Hepatocyte (in vitro differentiated cells): Measurements from ENCODE around the gene MEF2A. TPM values are rescaled to one million over a fixed set of nuclear protein-coding genes. Genes with fewer than 3 reads are reported as not detected.

Experiments
- DNase-seq: peaks from one replicate; pipeline ENCODE4 v3.0.0-alpha.2; 2016; ENCODE audit warnings: low spot score
- H2AFZ ChIP-seq: fragments of 200-600 bp; sonication (generic); 2 replicates; pipeline ENCODE4 v1.6.0; 2016; ENCODE audit warnings: antibody characterized with exemption, mild to moderate bottlenecking
- H3K27ac ChIP-seq: fragments of 200-600 bp; sonication (generic); 2 replicates; pipeline ENCODE4 v1.5.1; 2016; ENCODE audit warnings: mild to moderate bottlenecking
- H3K27me3 ChIP-seq: fragments of 200-600 bp; sonication (generic); 2 replicates; pipeline ENCODE4 v1.6.1; 2016
- H3K36me3 ChIP-seq: fragments of 200-600 bp; sonication (generic); replicated peaks from 2 replicates; pipeline ENCODE4 v1.5.1; 2016; ENCODE audit warnings: low read depth; ENCODE audit not compliant: insufficient read depth
- H3K4me1 ChIP-seq: fragments of 200-600 bp; sonication (generic); 2 replicates; pipeline ENCODE4 v1.5.1; 2016; ENCODE audit warnings: mild to moderate bottlenecking, moderate library complexity; ENCODE audit not compliant: insufficient read depth
- H3K4me2 ChIP-seq: fragments of 200-600 bp; sonication (generic); 2 replicates; pipeline ENCODE4 v1.6.0; 2016
- H3K4me3 ChIP-seq: fragments of 200-600 bp; sonication (generic); 2 replicates; pipeline ENCODE4 v1.5.1; 2016; ENCODE audit warnings: mild to moderate bottlenecking
- H3K79me2 ChIP-seq: fragments of 200-600 bp; sonication (generic); 2 replicates; pipeline ENCODE4 v1.6.0; 2017; ENCODE audit warnings: mild to moderate bottlenecking
- H3K9me2 ChIP-seq: fragments of 200-600 bp; sonication (generic); replicated peaks from 2 replicates; pipeline ENCODE4 v1.6.0; 2017; ENCODE audit warnings: mild to moderate bottlenecking; ENCODE audit not compliant: insufficient read depth
- H3K9me3 ChIP-seq: fragments of 200-600 bp; sonication (generic); 2 replicates; pipeline ENCODE4 v1.5.1; 2016; ENCODE audit warnings: low read depth, mild to moderate bottlenecking
- H4K20me1 ChIP-seq: fragments of 200-600 bp; sonication (generic); 2 replicates; pipeline ENCODE4 v1.6.0; 2016; ENCODE audit warnings: mild to moderate bottlenecking; ENCODE audit not compliant: insufficient read depth, poor library complexity, severe bottlenecking
- EZH2 ChIP-seq: fragments of 200-600 bp; sonication (generic); IDR thresholded peaks from 2 replicates; pipeline ENCODE4 v1.6.1; 2016; ENCODE audit warnings: antibody characterized with exemption, mild to moderate bottlenecking, borderline replicate concordance
- EZH2phosphoT487 ChIP-seq: fragments of 200-600 bp; sonication (generic); IDR thresholded peaks from one replicate; pipeline ENCODE4 v1.6.1; 2018; ENCODE audit warnings: antibody characterized with exemption, mild to moderate bottlenecking, low read depth, moderate library complexity; ENCODE audit not compliant: unreplicated experiment, severe bottlenecking
- whole genome bisulfite sequencing: methylation state at CpG from one replicate; pipeline ENCODE4 v1.1.6; 2016; ENCODE audit warnings: low lambda C conversion rate; ENCODE audit errors: missing lambda C conversion rate; 5-methylcytosine and 5-hydroxymethylcytosine counted together
- polyA plus RNA-seq: library from polyadenylated mRNA; unstranded; fragments of >200 nt; fragmentation: Nextera tagmentation; extraction: Ambion mirVana; gene quantifications from 2 replicates; pipeline ENCODE4 v1.2.1, GENCODE V29; 2016
- total RNA-seq: library from RNA; depleted of rRNA; stranded (reverse); fragments of >200 nt; gene quantifications from 2 replicates; pipeline ENCODE4 v1.2.3, GENCODE V29; 2014
- TF ChIP-seq, protein P1 (sequence below): fragments of 200-600 bp; sonication (generic); IDR thresholded peaks from 2 replicates; pipeline ENCODE4 v1.5.1; 2016; ENCODE audit warnings: antibody characterized with exemption, mild to moderate bottlenecking; ENCODE audit not compliant: poor library complexity

The MEF2A gene
- total and polyA plus RNA-seq, 2 experiments from 2014 or later, result 20.4 to 56.7 TPM

DNA sequence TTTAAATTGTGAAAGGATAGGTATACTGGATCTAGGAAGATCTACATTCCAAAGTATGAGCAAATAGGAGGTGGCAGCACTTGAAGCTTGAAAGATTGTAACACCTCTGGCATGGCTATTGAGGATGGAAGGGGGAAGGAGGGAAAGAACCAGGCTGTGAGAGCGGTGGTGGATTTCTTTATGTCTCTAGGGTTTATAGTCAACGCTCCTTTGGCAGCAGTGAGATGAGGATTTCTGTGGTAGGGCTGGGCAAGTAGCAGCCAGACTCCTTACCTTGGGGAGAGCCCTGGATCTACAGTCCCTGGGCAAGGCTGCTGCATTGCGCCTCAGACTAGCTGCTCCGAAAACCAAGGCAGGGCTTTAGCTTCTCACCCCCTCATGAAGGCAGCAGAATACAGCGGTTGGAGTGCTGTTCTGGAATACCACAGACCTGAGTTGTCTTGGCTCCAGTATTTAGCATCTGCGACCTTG, 53.2 kb downstream of the MEF2A start:
- H3K9me2 ChIP-seq, result no peaks in the 10 kb centered on the region
- WGBS, result 75% methylated on average over 6 of the region's 6 CpGs
- no peaks in the 10 kb centered on the region for H3K9me3 ChIP-seq
- H3K4me1 ChIP-seq, result peaks cover 9% of the 10 kb centered on the region
- H3K79me2 ChIP-seq, result peaks cover 97% of the 10 kb centered on the region
- H4K20me1 ChIP-seq, result peaks cover 41% of the 10 kb centered on the region
- H3K4me3 ChIP-seq, result no peak overlapping the region
- TF ChIP-seq EZH2phosphoT487 (no peak), EZH2 (no peak)
- TF ChIP-seq, protein P1, sequence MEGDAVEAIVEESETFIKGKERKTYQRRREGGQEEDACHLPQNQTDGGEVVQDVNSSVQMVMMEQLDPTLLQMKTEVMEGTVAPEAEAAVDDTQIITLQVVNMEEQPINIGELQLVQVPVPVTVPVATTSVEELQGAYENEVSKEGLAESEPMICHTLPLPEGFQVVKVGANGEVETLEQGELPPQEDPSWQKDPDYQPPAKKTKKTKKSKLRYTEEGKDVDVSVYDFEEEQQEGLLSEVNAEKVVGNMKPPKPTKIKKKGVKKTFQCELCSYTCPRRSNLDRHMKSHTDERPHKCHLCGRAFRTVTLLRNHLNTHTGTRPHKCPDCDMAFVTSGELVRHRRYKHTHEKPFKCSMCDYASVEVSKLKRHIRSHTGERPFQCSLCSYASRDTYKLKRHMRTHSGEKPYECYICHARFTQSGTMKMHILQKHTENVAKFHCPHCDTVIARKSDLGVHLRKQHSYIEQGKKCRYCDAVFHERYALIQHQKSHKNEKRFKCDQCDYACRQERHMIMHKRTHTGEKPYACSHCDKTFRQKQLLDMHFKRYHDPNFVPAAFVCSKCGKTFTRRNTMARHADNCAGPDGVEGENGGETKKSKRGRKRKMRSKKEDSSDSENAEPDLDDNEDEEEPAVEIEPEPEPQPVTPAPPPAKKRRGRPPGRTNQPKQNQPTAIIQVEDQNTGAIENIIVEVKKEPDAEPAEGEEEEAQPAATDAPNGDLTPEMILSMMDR, result no peak
- H3K27ac ChIP-seq, result no peak overlapping the region
- H3K27me3 ChIP-seq, result no peaks in the 10 kb centered on the region
- H3K4me2 ChIP-seq, result peak overlapping the region; percentile 46
- peak; percentile 8 for DNase-seq
- H3K36me3 ChIP-seq, result no peaks in the 10 kb centered on the region
- no peak overlapping the region for H2AFZ ChIP-seq

DNA sequence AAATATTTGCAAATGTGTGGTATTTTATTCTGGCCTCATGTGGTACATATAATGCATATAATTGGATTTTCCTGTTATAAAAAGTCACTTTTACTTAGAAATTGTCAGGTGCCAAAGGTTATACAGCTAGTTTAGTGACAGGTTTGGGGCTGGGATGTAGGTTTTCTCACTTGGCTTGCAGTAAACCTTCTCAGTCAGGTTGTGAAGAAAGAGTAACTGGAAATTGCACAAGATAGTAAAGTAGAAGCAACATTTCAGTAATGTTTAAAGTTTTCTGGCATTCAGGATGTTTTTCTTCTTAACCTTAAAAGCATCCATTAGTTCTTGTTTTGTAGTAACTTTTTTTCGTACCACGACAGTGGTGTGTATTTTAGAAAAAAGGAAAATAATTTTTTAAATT, 53.9 kb downstream of the MEF2A start:
- WGBS, result 83% methylated on average over 2 of the region's 2 CpGs
- peak overlapping the region; percentile 33 for H3K27ac ChIP-seq

DNA sequence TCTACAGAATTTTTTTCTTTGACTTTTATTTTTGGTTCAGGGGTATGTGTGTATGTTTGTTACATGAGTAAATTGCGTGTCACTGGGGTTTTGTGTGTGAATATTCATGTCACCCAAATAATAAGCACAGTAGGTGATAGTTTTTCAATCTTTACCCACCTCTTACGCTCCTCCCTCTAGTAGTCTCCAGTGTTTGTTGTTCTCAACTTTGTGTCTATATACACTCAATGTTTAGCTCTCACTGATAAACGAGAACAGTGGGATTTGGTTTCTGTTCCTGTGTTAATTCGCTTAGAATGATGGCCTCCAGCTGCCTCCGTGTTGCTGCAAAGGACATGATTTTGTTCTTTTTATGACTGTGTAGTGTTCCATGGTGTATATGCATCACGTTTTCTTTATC, 54.4 kb downstream of the MEF2A start:
- TF ChIP-seq EZH2 (no peak), EZH2phosphoT487 (no peak)
- TF ChIP-seq, protein P1, result no peak
- H3K79me2 ChIP-seq, result peaks cover 97% of the 10 kb centered on the region
- H3K9me3 ChIP-seq, result no peaks in the 10 kb centered on the region
- H3K4me1 ChIP-seq, result no peaks in the 10 kb centered on the region
- no peak overlapping the region for H3K4me3 ChIP-seq
- H3K4me2 ChIP-seq, result peak overlapping the region; percentile 10
- DNase-seq, result no peak
- H3K27me3 ChIP-seq, result no peaks in the 10 kb centered on the region
- H3K9me2 ChIP-seq, result no peaks in the 10 kb centered on the region
- no peak overlapping the region for H2AFZ ChIP-seq
- peak overlapping the region; percentile 33 for H3K27ac ChIP-seq
- H3K36me3 ChIP-seq, result no peaks in the 10 kb centered on the region
- WGBS, result 61% methylated on average over 6 of the region's 6 CpGs
- H4K20me1 ChIP-seq, result peaks cover 32% of the 10 kb centered on the region

More for the DNA sequence above, 53.9 kb downstream of the MEF2A start:
- peaks cover 5% of the 10 kb centered on the region for H3K4me1 ChIP-seq
- no peaks in the 10 kb centered on the region for H3K36me3 ChIP-seq
- peak overlapping the region; percentile 46 for H3K4me2 ChIP-seq
- H4K20me1 ChIP-seq, result peaks cover 36% of the 10 kb centered on the region
- no peak for TF ChIP-seq EZH2
- no peak for TF ChIP-seq EZH2phosphoT487
- TF ChIP-seq, protein P1, result no peak
- no peak overlapping the region for H3K4me3 ChIP-seq
- DNase-seq, result no peak
- no peak overlapping the region for H2AFZ ChIP-seq
- no peaks in the 10 kb centered on the region for H3K9me2 ChIP-seq
- no peaks in the 10 kb centered on the region for H3K9me3 ChIP-seq
- no peaks in the 10 kb centered on the region for H3K27me3 ChIP-seq
- peaks cover 97% of the 10 kb centered on the region for H3K79me2 ChIP-seq

DNA sequence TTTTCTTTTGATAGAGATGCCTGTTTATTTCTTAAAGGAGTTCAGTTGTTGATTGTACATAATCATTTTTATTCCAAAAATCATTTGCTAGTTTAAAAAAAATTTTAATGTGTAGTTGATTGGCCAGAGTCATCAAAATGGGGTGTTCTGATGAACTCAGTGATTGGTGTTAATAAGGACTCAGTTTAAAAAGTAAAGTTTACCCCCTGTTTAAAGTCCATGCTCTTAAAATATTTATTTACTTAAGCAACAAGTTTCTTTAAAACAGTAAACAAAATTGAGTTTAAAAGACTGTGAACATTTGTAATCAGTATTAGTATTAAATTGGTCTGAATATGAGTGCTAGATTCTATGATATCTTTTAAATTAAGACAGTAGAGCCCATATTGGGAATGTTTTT, 56.0 kb downstream of the MEF2A start:
- H4K20me1 ChIP-seq, result peaks cover 21% of the 10 kb centered on the region
- H3K9me3 ChIP-seq, result no peaks in the 10 kb centered on the region
- no peak for DNase-seq
- no peaks in the 10 kb centered on the region for H3K36me3 ChIP-seq
- no peaks in the 10 kb centered on the region for H3K4me1 ChIP-seq
- no peaks in the 10 kb centered on the region for H3K27me3 ChIP-seq
- no peaks in the 10 kb centered on the region for H3K9me2 ChIP-seq
- H3K4me3 ChIP-seq, result no peak overlapping the region
- no peak overlapping the region for H2AFZ ChIP-seq
- H3K4me2 ChIP-seq, result no peak overlapping the region
- no peak overlapping the region for H3K27ac ChIP-seq
- H3K79me2 ChIP-seq, result peaks cover 97% of the 10 kb centered on the region
- TF ChIP-seq EZH2phosphoT487, result no peak
- TF ChIP-seq, protein P1, result no peak
- TF ChIP-seq EZH2, result no peak
